H1 (cell line): Measurements from ENCODE around the gene NUP98. TPM values are rescaled to one million over a fixed set of nuclear protein-coding genes. Genes with fewer than 3 reads are reported as not detected.

Experiments used
- CTCF ChIA-PET: fragments of 300-600 bp; sonication (Branson Sonifier 250); formaldehyde crosslinking; loops from one replicate; lab custom pipeline; 2021; ENCODE audit not compliant: partially characterized antibody; lab: Charles Lee
- POLR2A ChIA-PET: fragments of 300-600 bp; sonication (Branson Sonifier 250); formaldehyde crosslinking; loops from one replicate; lab custom pipeline; 2021; ENCODE audit warnings: inconsistent platforms; ENCODE audit not compliant: partially characterized antibody; lab: Charles Lee
- DNase-seq, 2 experiments: peaks; one replicate each; pipeline versions ENCODE4 v3.0.0 to v3.0.0-alpha.2; 2010 to 2022; ENCODE audit warnings: low spot score in 2 of 2, low read depth in 1 of 2, mixed read lengths in 1 of 2
- FAIRE-seq: peaks from 2 replicates; lab custom pipeline; 2011; peaks lifted over from hg19 to GRCh38; lab: Jason Lieb, UNC
- H2AFZ ChIP-seq: 2 replicates; pipeline ENCODE4 v1.8.1; 2012; ENCODE audit warnings: low read length, inconsistent platforms
- H2AK5ac ChIP-seq: 2 replicates; pipeline ENCODE4 v1.6.1; 2013; ENCODE audit warnings: low read depth, low read length
- H2BK120ac ChIP-seq: replicated peaks from 2 replicates; pipeline ENCODE3; 2013; ENCODE audit warnings: low read depth, low read length, inconsistent platforms
- H2BK12ac ChIP-seq: 2 replicates; pipeline ENCODE4 v1.6.1; 2013; ENCODE audit warnings: low read depth, low read length
- H2BK15ac ChIP-seq: 2 replicates; pipeline ENCODE4 v1.6.1; 2013; ENCODE audit warnings: low read length
- H2BK20ac ChIP-seq: 2 replicates; pipeline ENCODE4 v1.6.1; 2013; ENCODE audit warnings: low read length
- H2BK5ac ChIP-seq: 2 replicates; pipeline ENCODE4 v1.6.1; 2013; ENCODE audit warnings: low read depth, low read length
- H3K14ac ChIP-seq: 2 replicates; pipeline ENCODE4 v1.6.1; 2013; ENCODE audit warnings: inconsistent platforms; ENCODE audit not compliant: insufficient read length
- H3K18ac ChIP-seq: 2 replicates; pipeline ENCODE4 v1.6.1; 2013; ENCODE audit warnings: low read length; ENCODE audit errors: extremely low read depth
- H3K23ac ChIP-seq: 2 replicates; pipeline ENCODE4 v1.6.1; 2013; ENCODE audit warnings: inconsistent platforms; ENCODE audit not compliant: insufficient read length
- H3K23me2 ChIP-seq: 2 replicates; pipeline ENCODE4 v1.6.1; 2013; ENCODE audit warnings: low read depth, low read length
- H3K27ac ChIP-seq: 2 replicates; pipeline ENCODE4 v1.6.1; 2011; ENCODE audit warnings: low read depth, low read length, inconsistent platforms
- H3K27me3 ChIP-seq, 4 experiments: replicated peaks in 1 of 4; 1 replicate in 1 of 4; 2 replicates in 3 of 4; pipeline versions ENCODE4 v1.6.1 to v1.8.1; 2011 to 2013; ENCODE audit warnings: low read length in 3 of 4, mild to moderate bottlenecking in 3 of 4, inconsistent platforms in 2 of 4, mixed read lengths in 2 of 4, moderate library complexity in 1 of 4; ENCODE audit not compliant: control insufficient read depth in 3 of 4, insufficient read depth in 3 of 4; ENCODE audit errors: extremely low read depth in 1 of 4
- H3K36me3 ChIP-seq, 4 experiments: 2 replicates each; pipeline versions ENCODE4 v1.6.1 to v1.8.1; 2011 to 2013; ENCODE audit warnings: mild to moderate bottlenecking in 4 of 4, low read length in 3 of 4, moderate library complexity in 2 of 4, control low read depth in 1 of 4, inconsistent platforms in 1 of 4; ENCODE audit not compliant: insufficient read depth in 4 of 4, control insufficient read depth in 2 of 4
- H3K4ac ChIP-seq: replicated peaks from 2 replicates; pipeline ENCODE3; 2013; ENCODE audit warnings: low read length, low read depth, mixed read lengths, inconsistent platforms; ENCODE audit not compliant: insufficient read length
- H3K4me1 ChIP-seq, 4 experiments: replicated peaks in 1 of 4; 1 replicate in 1 of 4; 2 replicates in 3 of 4; pipeline versions ENCODE4 v1.6.1 to v1.8.1; 2011 to 2013; ENCODE audit warnings: low read length in 3 of 4, inconsistent platforms in 2 of 4, mixed read lengths in 1 of 4; ENCODE audit not compliant: insufficient read depth in 4 of 4, control insufficient read depth in 3 of 4
- H3K4me2 ChIP-seq, 2 experiments: 2 replicates each; pipeline versions ENCODE4 v1.6.1 to v1.8.1; 2011 to 2013; ENCODE audit warnings: low read depth in 2 of 2, low read length in 2 of 2, control low read depth in 1 of 2, inconsistent platforms in 1 of 2, mild to moderate bottlenecking in 1 of 2; ENCODE audit not compliant: insufficient read depth in 1 of 2
- H3K4me3 ChIP-seq, 4 experiments: fragments of 200-600, 300-600 bp in 1 of 4; sonication (generic), shearing (Covaris generic), sonication (Bioruptor Twin) in 1 of 4; 2 replicates each; pipeline versions ENCODE4 v1.5.1 to v1.8.1; 2011 to 2016; ENCODE audit warnings: low read length in 4 of 4, low read depth in 3 of 4, control low read depth in 2 of 4, inconsistent platforms in 2 of 4, mild to moderate bottlenecking in 2 of 4, mixed read lengths in 1 of 4, moderate library complexity in 1 of 4; ENCODE audit not compliant: insufficient read depth in 2 of 4; ENCODE audit errors: extremely low read depth in 1 of 4
- H3K56ac ChIP-seq: replicated peaks from 2 replicates; pipeline ENCODE3; 2013; ENCODE audit warnings: low read depth, mild to moderate bottlenecking, mixed read lengths, low read length, inconsistent platforms; ENCODE audit not compliant: insufficient read length
- H3K79me1 ChIP-seq: 2 replicates; pipeline ENCODE4 v1.6.1; 2013; ENCODE audit warnings: low read depth, low read length, control low read depth
- H3K79me2 ChIP-seq, 2 experiments: 2 replicates each; pipeline versions ENCODE4 v1.6.1 to v1.8.1; 2012 to 2013; ENCODE audit warnings: low read length in 2 of 2, mild to moderate bottlenecking in 2 of 2, inconsistent platforms in 1 of 2; ENCODE audit not compliant: insufficient read depth in 2 of 2, control insufficient read depth in 1 of 2
- H3K9ac ChIP-seq, 4 experiments: replicated peaks in 1 of 4; 1 replicate in 1 of 4; 2 replicates in 3 of 4; pipeline versions ENCODE4 v1.6.1 to v1.8.1; 2011 to 2013; ENCODE audit warnings: low read depth in 3 of 4, low read length in 3 of 4, control low read depth in 2 of 4, mild to moderate bottlenecking in 2 of 4, moderate library complexity in 2 of 4, inconsistent platforms in 1 of 4; ENCODE audit errors: extremely low read depth in 1 of 4
- H3K9me3 ChIP-seq, 2 experiments: 2 replicates each; pipeline versions ENCODE4 v1.6.1 to v1.8.1; 2012 to 2013; ENCODE audit warnings: mild to moderate bottlenecking in 2 of 2, moderate library complexity in 2 of 2, control low read depth in 1 of 2, inconsistent platforms in 1 of 2, low read depth in 1 of 2, low read length in 1 of 2, mixed read lengths in 1 of 2; ENCODE audit not compliant: insufficient read depth in 2 of 2
- H4K20me1 ChIP-seq, 2 experiments: replicated peaks in 1 of 2; 2 replicates each; pipeline versions ENCODE3 to v1.8.1; 2011 to 2013; ENCODE audit warnings: inconsistent platforms in 2 of 2, low read length in 2 of 2, mild to moderate bottlenecking in 1 of 2; ENCODE audit not compliant: insufficient read depth in 2 of 2, control insufficient read depth in 1 of 2
- H4K5ac ChIP-seq: 2 replicates; pipeline ENCODE4 v1.6.1; 2013; ENCODE audit warnings: low read length, low read depth, mixed read lengths, inconsistent platforms; ENCODE audit not compliant: insufficient read length
- H4K8ac ChIP-seq: 2 replicates; pipeline ENCODE4 v1.8.0; 2013; ENCODE audit warnings: mild to moderate bottlenecking, moderate library complexity, low read length, inconsistent platforms; ENCODE audit not compliant: insufficient read depth; ENCODE audit errors: extremely low read depth
- H4K91ac ChIP-seq: replicated peaks from 2 replicates; pipeline ENCODE3; 2013; ENCODE audit warnings: low read length, mixed read lengths, inconsistent platforms; ENCODE audit not compliant: insufficient read length
- CEBPB ChIP-seq: IDR thresholded peaks from 2 replicates; pipeline ENCODE4 v1.6.1; 2012; ENCODE audit warnings: low read depth, low read length
- JUN ChIP-seq: IDR thresholded peaks from 2 replicates; pipeline ENCODE4 v1.6.1; 2011; ENCODE audit warnings: low read depth, mild to moderate bottlenecking, improper control_type of control experiment, low read length
- SP1 ChIP-seq: IDR thresholded peaks from 2 replicates; pipeline ENCODE4 v1.6.1; 2011; ENCODE audit warnings: low read depth, low read length
- WGBS, 2 experiments: shearing (Covaris generic) in 1 of 2; methylation state at CpG; one replicate each; pipeline versions ENCODE4 v1.1.6 to v1.1.7; 2013 to 2015; ENCODE audit warnings: low lambda C conversion rate in 2 of 2, mixed read lengths in 2 of 2, inconsistent platforms in 1 of 2, low coverage in 1 of 2, missing lambda C conversion rate in 1 of 2; ENCODE audit not compliant: insufficient replicate concordance in 2 of 2, insufficient coverage in 1 of 2, insufficient read length in 1 of 2; ENCODE audit errors: extremely low coverage in 1 of 2, missing lambda C conversion rate in 1 of 2; 5-methylcytosine and 5-hydroxymethylcytosine counted together
- polyA plus RNA-seq, 7 experiments: library from polyadenylated mRNA; depleted of rRNA in 3 of 7; stranded (reverse) in 5 of 7; unstranded in 2 of 7; fragments of >200 nt in 5 of 7; fragments of 200-250 nt in 2 of 7; gene quantifications; 1 replicate in 5 of 7; 2 replicates in 1 of 7; 4 replicates in 1 of 7; pipeline versions ENCODE4 v1.2.1 to v1.2.3, GENCODE V29; 2011 to 2013; ENCODE audit warnings: missing spikeins in 2 of 7, mixed read lengths in 2 of 7
- total RNA-seq: library from RNA; stranded (reverse); fragmentation: NEBNext Ultra II Directional; extraction: Animal tissue kit (Norgen Biotek cat#: 25700); gene quantifications from 2 replicates; pipeline ENCODE4 v1.2.1, GENCODE V29; 2021
- TF ChIP-seq, protein P1 (sequence below): IDR thresholded peaks from 2 replicates; pipeline ENCODE4 v1.6.1; 2012; ENCODE audit warnings: low read length, inconsistent platforms

Gene NUP98
- total and polyA plus RNA-seq, 2 of the 8 experiments (the other 6 are each of a cell fraction or from before 2014, with no cell fraction given), result 98.6 to 261 TPM

GRCh38 chr11:3722100-3722499 lies 75.3 kb downstream of the NUP98 start:
- Histone ChIP-seq H3K4ac (no peak overlapping the region), H3K9ac (no peak overlapping the region), H2BK15ac (no peak overlapping the region), H3K23ac (no peak overlapping the region), H2BK12ac (no peak overlapping the region), H4K5ac (no peak overlapping the region), H3K27ac (no peak overlapping the region), H2AK5ac (no peak overlapping the region), H3K56ac (no peak overlapping the region), H2BK20ac (no peak overlapping the region), H2BK120ac (no peak overlapping the region), H3K79me1 (no peaks in the 10 kb centered on the region), H3K36me3 (peaks cover 18 to 97% (median 62%) of the 10 kb centered on the region in 4 experiments), H3K4me3 (no peak overlapping the region), H4K91ac (no peak overlapping the region), H3K79me2 (no peaks in the 10 kb centered on the region), H3K4me1 (no peaks in the 10 kb centered on the region), H3K14ac (no peak overlapping the region), H3K18ac (no peak overlapping the region), H3K9me3 (no peaks in the 10 kb centered on the region), H3K23me2 (no peaks in the 10 kb centered on the region; the same call in 1 of the 2 replicates), H3K27me3 (no peaks in the 10 kb centered on the region), H3K4me2 (no peak overlapping the region), H4K20me1 (peaks cover 0 to 2% of the 10 kb centered on the region in 2 experiments), H2AFZ (no peak overlapping the region), H2BK5ac (no peak overlapping the region)
- ChIA-PET CTCF (no interaction called here), POLR2A (interaction anchor here (0.6 kb wide), 1 partner anchor 11 kb away, joined by 5 read pairs; no protein-coding TSS in a partner anchor)
- DNase-seq, result no peak
- 94% methylated on average over 2 of the region's 2 CpGs; no CpG with 5 or more reads in 1 of the 2 experiments for whole genome bisulfite sequencing, 2 experiments
- TF ChIP-seq CEBPB, result no peak
- TF ChIP-seq JUN, result no peak
- TF ChIP-seq SP1, result no peak
- TF ChIP-seq, protein P1, sequence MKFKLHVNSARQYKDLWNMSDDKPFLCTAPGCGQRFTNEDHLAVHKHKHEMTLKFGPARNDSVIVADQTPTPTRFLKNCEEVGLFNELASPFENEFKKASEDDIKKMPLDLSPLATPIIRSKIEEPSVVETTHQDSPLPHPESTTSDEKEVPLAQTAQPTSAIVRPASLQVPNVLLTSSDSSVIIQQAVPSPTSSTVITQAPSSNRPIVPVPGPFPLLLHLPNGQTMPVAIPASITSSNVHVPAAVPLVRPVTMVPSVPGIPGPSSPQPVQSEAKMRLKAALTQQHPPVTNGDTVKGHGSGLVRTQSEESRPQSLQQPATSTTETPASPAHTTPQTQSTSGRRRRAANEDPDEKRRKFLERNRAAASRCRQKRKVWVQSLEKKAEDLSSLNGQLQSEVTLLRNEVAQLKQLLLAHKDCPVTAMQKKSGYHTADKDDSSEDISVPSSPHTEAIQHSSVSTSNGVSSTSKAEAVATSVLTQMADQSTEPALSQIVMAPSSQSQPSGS, result no peak
- TF ChIP-seq, all 59 proteins: peak for 0
- FAIRE-seq, result no peak
- H4K8ac ChIP-seq, result no peak overlapping the region
